GM12864 (cell line): ENCODE results near the gene CDK14.
"Not testable (repeated sequence)": the region's sequence is repeated elsewhere in the genome, so short reads cannot be mapped to it uniquely, and the experiment has no call there.

ENCODE experiments used
- DNase-seq: peaks from one replicate; pipeline ENCODE4 v3.0.0-alpha.2; 2011; ENCODE audit warnings: low read depth
- H3K4me3 ChIP-seq: 2 replicates; pipeline ENCODE4 v1.5.1; 2011; ENCODE audit warnings: mild to moderate bottlenecking, low read depth, low read length, control low read depth
- CTCF ChIP-seq: IDR thresholded peaks from 2 replicates; pipeline ENCODE4 v1.5.1; 2011; ENCODE audit warnings: low read depth, mild to moderate bottlenecking, moderate library complexity, low read length, control low read depth, inconsistent platforms; ENCODE audit errors: missing control alignments

Gene CDK14

GRCh38 chr7:91162436-91162835 lies 566.3 kb downstream of the CDK14 start:
- DNase-seq: no peak
- H3K4me3 ChIP-seq: no peak overlapping the region
- no peak for TF ChIP-seq CTCF

GRCh38 chr7:91164506-91164905 lies 568.4 kb downstream of the CDK14 start:
- H3K4me3 ChIP-seq: no peak overlapping the region
- TF ChIP-seq CTCF: no peak
- DNase-seq: no peak

GRCh38 chr7:91165006-91165845 lies 569.1 kb downstream of the CDK14 start:
- H3K4me3 ChIP-seq: no peak overlapping the region
- peak; percentile 21 for DNase-seq

GRCh38 chr7:91165846-91166230 lies 569.7 kb downstream of the CDK14 start:
- DNase-seq: no peak
- no peak for TF ChIP-seq CTCF
- H3K4me3 ChIP-seq: no peak overlapping the region

More at GRCh38 chr7:91165006-91165845, 569.1 kb downstream of the CDK14 start:
- no peak for TF ChIP-seq CTCF

GRCh38 chr7:91168871-91169829 lies 573.0 kb downstream of the CDK14 start:
- no peak for DNase-seq
- H3K4me3 ChIP-seq: no peak overlapping the region
- no peak for TF ChIP-seq CTCF

GRCh38 chr7:91169830-91170191 lies 573.7 kb downstream of the CDK14 start:
- H3K4me3 ChIP-seq: no peak overlapping the region
- no peak for DNase-seq
- TF ChIP-seq CTCF: no peak

- DNase-seq, H3K4me3 ChIP-seq: not testable (repeated sequence)
Observed at GRCh38 chr7:91173265-91173664, 577.1 kb downstream of the CDK14 start.
